ENCODE data around the gene EFCAB13. TPM values are rescaled to one million over a fixed set of nuclear protein-coding genes. Genes with fewer than 3 reads are reported as not detected.

EFCAB13 gene
- total RNA-seq, 1 donor from 2014 or later, result 5.2 TPM

GRCh38 chr17:47276868-47277267 is 46.9 kb upstream of the EFCAB13 start:
- no peak overlapping the region for H3K27ac Mint-ChIP-seq
- TF ChIP-seq CTCF (IDR thresholded peaks at IDR 0.05; ENCODE audit: unreplicated experiment), result no peak
- DNase-seq (ENCODE audit: low spot score, unreplicated experiment), result no peak
- peaks cover 6% of the 10 kb centered on the region for H3K27me3 Mint-ChIP-seq
- peaks cover 14% of the 10 kb centered on the region for H3K4me1 Mint-ChIP-seq (ENCODE audit: low read depth)
- no peak overlapping the region for H3K4me3 Mint-ChIP-seq (ENCODE audit: low read depth)
- no peaks in the 10 kb centered on the region for H3K36me3 Mint-ChIP-seq (ENCODE audit: insufficient read depth)
- H3K9me3 Mint-ChIP-seq (ENCODE audit: low read depth), result no peaks in the 10 kb centered on the region

- Mint-ChIP-seq H3K9me3 (ENCODE audit: low read depth) (no peaks in the 10 kb centered on the region), H3K27ac (no peak overlapping the region)
- no peak for TF ChIP-seq CTCF (IDR thresholded peaks at IDR 0.05; ENCODE audit: unreplicated experiment)
Measured at GRCh38 chr17:47277921-47278320, 45.8 kb upstream of the EFCAB13 start.

GRCh38 chr17:47278561-47278960 is 45.2 kb upstream of the EFCAB13 start:
- H3K4me1 Mint-ChIP-seq (ENCODE audit: low read depth), result peaks cover 14% of the 10 kb centered on the region
- TF ChIP-seq CTCF (IDR thresholded peaks at IDR 0.05; ENCODE audit: unreplicated experiment), result no peak
- no peaks in the 10 kb centered on the region for H3K9me3 Mint-ChIP-seq (ENCODE audit: low read depth)

More at GRCh38 chr17:47277921-47278320, 45.8 kb upstream of the EFCAB13 start:
- DNase-seq (ENCODE audit: low spot score, unreplicated experiment), result no peak
- H3K4me3 Mint-ChIP-seq (ENCODE audit: low read depth), result no peak overlapping the region
- H3K27me3 Mint-ChIP-seq, result peaks cover 6% of the 10 kb centered on the region
- no peaks in the 10 kb centered on the region for H3K36me3 Mint-ChIP-seq (ENCODE audit: insufficient read depth)
- peaks cover 14% of the 10 kb centered on the region for H3K4me1 Mint-ChIP-seq (ENCODE audit: low read depth)

GRCh38 chr17:47279062-47279801 is 44.5 kb upstream of the EFCAB13 start:
- peaks cover 3% of the 10 kb centered on the region for H3K27me3 Mint-ChIP-seq
- H3K27ac Mint-ChIP-seq, result no peak overlapping the region
- peaks cover 14% of the 10 kb centered on the region for H3K4me1 Mint-ChIP-seq (ENCODE audit: low read depth)
- no peak for TF ChIP-seq CTCF (IDR thresholded peaks at IDR 0.05; ENCODE audit: unreplicated experiment)
- H3K36me3 Mint-ChIP-seq (ENCODE audit: insufficient read depth), result no peaks in the 10 kb centered on the region
- H3K4me3 Mint-ChIP-seq (ENCODE audit: low read depth), result no peak overlapping the region
- no peak for DNase-seq (ENCODE audit: low spot score, unreplicated experiment)
- no peaks in the 10 kb centered on the region for H3K9me3 Mint-ChIP-seq (ENCODE audit: low read depth)

More at GRCh38 chr17:47278561-47278960, 45.2 kb upstream of the EFCAB13 start:
- Mint-ChIP-seq H3K27me3 (peaks cover 6% of the 10 kb centered on the region), H3K27ac (no peak overlapping the region), H3K4me3 (ENCODE audit: low read depth) (no peak overlapping the region), H3K36me3 (ENCODE audit: insufficient read depth) (no peaks in the 10 kb centered on the region)
- no peak for DNase-seq (ENCODE audit: low spot score, unreplicated experiment)

- Mint-ChIP-seq H3K27ac (no peak overlapping the region), H3K27me3 (peaks cover 2% of the 10 kb centered on the region), H3K4me1 (ENCODE audit: low read depth) (peaks cover 11% of the 10 kb centered on the region), H3K9me3 (ENCODE audit: low read depth) (no peaks in the 10 kb centered on the region), H3K4me3 (ENCODE audit: low read depth) (no peak overlapping the region), H3K36me3 (ENCODE audit: insufficient read depth) (no peaks in the 10 kb centered on the region)
- no peak for DNase-seq (ENCODE audit: low spot score, unreplicated experiment)
- no peak for TF ChIP-seq CTCF (IDR thresholded peaks at IDR 0.05; ENCODE audit: unreplicated experiment)
Measured at GRCh38 chr17:47280072-47280811, 43.5 kb upstream of the EFCAB13 start.

Data from progenitor cell of endocrine pancreas (in vitro differentiated cells).